G401.6 (cell line): Measurements from ENCODE around the gene CD93.

Experiments
- FAIRE-seq: peaks from 2 replicates; lab custom pipeline; 2012; peaks lifted over from hg19 to GRCh38; lab: Jason Lieb, UNC

The CD93 gene

DNA sequence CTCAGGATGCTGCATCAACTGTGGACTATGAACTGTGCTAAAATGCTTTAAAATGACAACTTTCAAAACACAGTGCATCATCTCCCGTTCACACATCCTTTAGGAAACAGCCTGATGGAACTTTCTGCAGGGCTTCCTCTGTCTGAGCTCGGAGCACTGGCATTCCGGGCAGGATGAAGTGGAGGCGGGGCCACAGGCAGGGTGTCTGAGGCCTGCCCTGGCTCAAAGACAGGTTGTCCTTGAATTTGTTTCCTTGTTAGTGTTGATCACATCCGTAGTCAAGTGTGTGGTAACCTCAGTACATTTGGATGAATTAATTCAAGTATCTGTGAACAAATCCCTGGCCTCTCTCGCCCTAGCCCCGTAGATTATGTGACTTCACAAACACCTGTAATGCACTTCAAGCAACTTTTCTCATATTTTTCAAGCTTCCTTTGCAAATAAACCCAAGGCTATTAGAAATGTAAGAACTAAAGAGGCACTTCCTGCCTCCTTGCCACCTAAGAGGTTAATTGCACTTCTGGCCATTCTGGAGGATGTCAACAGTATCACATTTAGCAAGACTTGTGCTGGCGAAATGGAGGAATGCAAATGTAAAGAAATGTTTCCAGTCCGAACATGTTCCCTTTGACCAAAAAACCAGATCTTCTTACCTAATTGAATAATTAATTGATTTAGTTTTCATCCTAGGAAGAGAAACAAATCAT is 3.1 kb downstream of the CD93 start:
- no peak for FAIRE-seq

DNA sequence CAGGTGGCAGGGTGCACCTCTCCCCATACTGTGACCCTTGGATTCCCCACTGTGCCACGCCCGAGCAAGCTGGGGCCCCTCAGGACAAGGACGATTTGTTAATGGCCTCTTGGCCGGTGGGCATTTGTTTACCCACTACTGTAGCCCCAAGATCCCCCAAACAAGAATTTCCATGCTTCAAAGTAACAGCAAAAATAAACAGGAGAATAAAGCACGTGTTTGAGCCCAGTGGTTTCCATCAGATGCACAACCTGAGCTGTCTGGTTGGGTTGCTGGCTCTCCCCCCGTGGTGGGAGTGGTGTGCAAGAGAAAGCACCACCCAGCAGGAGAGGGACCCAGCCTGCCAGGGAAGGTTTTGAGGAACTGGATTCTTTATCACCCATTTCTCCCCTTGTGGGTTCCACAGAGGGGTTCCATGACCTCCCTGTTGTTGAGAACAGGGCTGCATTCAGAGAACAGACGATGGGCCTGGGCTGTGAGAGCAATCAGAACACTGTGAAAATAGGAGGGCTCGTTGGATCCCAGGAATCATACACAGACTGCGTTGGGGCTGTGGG is 4.8 kb downstream of the CD93 start:
- no peak for FAIRE-seq

DNA sequence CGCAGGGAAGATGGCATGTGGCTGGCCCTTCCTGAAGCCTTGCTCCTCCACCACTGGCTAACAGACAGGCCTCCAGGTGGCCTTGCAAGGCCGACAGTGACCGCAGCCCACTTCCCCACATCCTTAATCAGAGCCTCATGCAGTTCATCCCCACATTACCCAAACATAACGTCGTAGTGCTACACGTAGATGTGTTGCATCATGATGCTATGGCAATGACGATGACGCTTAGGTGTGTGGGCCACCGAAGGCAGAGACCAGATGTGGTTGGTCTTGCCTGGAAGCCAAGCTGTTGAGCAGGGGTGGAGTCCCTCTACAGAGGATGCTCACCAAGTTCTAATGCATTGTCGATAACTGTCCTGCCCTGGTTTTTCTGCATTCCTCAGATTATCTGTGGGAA is 5.6 kb downstream of the CD93 start:
- FAIRE-seq, result no peak

DNA sequence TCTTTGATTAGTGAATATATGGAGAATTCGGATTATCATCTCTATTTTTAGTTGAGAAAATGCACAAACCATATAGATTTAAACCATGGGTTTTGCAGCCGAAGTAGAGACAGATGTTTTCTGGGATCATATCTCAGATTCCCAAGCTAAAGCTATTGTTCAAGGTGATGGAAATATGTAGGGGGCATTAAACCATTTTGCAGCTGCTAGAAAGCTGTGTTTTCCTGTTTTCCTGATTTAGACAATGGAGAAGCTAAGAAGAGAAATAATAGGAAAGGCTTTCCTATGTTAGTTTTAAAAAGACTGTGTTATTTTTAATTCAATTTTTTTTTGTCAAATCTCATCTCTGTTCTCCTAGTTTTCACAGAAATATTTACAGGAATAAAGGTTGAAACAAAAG is 6.2 kb downstream of the CD93 start:
- FAIRE-seq, result no peak

DNA sequence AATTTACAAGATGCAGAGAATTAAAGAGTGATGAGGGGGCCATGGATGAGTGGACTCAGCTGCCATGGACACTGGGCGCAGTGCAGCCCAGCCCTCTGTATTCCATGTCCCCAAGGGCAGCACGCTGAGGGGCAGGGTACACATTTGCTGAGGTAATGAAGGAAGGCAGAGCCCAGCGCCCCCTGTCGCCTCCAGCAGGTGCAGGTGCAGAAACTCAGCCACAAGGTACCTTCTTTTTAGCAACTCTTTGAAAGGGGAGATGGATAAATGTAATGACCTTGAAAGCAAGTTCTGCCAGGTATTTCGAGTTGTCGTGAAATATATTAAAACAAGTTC is 7.1 kb downstream of the CD93 start:
- no peak for FAIRE-seq

DNA sequence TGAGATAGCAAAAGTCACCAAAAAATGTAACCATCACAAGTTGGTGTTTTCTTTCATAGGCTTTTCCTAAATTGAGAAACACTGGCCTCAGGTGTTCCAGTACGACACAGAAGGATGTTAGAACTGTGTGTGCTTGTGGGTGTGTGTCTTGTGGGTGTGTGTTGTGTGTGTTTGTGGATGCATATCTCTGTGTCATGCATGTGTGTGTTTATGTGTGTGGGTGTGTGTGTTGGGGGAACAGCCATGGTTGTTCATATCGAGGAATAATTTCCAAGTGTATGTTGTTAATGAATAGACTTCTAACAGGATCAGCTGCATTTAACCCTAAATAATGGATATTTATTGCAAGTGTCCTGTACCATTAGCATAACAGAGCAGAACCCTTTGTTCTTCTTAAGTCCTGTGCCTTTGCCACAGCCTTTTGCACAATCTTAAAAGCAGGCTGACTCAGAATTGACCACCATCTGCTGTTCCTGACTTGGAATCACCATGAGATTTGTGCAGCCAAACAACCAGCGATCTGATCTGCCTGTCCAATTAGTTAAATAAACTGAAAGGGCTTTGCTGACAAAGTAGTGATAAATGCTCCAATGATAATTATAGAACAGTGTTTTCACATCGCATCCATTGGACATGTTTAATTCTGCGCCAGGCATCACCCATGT is 7.6 kb downstream of the CD93 start:
- FAIRE-seq, result no peak

DNA sequence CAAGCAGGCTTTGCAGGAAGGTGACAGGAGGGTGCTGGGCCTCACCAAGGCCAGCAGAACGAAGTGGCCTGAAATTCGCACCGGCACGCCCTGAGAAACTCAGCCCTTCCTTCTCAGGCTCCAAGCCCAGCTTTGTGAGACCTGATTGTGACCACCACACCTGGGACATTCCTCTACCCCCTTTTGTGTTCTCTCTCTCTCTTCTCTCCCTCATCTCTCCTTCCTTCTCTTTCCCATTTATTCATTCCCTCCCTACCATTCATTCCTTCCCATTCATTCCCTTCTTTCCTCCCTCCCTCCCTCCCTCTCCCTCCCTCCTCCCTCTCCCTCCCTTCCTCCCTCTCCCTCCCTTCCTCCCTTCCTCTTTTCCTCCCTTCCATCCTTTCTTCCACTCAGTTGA is 8.8 kb downstream of the CD93 start:
- no peak for FAIRE-seq

DNA sequence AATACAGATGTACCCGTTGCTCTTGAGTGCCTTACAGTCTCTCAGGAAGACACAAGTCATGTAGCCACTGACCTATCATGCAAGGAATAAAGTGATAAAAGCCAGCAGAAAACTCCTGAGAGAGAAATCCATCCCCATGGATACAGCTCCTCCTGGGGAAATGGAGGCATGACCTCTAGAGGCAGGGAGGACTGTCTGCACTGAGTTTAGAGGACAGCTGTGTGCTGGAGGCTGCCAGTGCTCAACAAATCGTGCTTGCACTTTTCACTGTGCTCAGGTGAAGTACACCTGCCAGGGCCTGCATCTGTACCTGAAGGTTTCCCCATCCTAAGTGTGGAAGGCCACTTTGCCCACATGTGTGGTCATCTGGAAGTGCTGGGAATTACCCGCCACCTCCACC is 12.1 kb downstream of the CD93 start:
- no peak for FAIRE-seq

DNA sequence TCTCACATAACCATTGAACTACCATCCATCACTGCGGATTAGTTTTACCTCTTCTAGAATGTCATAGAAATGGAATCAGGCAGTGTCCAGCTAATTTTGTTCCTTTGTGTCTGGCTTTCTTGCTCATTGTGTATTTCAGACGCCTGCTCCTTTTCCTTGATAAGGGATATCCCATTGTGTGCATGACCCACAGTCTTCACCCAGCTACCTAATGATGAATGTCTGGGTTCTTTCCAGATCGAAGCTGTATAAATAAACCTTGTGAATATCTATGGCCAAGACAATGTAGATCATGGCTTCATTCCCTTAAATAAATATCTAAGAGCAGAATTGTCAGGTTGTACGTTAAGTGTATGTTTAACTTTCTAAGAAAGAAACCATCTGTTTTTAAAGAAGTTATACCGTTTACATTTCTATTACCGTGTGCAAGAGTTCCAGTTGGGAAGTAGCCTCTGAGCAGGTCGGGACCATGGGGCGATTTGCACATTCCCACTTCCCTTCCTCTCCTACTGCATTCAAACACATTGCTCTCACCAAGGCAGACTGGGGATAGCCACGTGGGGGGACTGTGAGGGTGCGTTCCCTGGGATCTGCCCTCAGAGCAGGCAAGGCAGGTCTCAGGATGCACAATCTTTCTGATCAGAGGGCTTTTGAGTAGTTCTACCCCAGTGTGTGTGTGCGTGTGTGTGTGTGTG is 13.1 kb downstream of the CD93 start:
- no peak for FAIRE-seq

DNA sequence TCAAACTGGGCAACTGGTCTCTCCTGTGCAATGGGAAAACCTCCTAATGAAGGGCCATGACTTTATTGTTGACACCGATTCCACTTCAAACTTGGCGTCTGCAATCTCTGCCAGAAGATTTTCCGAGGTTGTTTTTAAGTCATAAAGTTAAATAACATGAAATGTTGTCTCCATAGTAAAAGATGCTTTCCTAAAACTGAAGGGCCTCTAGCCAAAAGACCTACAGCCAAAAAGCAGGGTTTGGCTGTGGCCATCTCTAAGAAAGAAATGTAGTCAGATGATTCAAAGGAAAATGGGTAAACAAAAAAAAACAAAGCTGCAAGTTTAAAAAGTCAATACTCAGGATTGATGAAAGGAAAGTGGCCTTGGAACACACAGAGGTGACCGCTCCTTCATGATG is 14.1 kb downstream of the CD93 start:
- FAIRE-seq, result no peak

DNA sequence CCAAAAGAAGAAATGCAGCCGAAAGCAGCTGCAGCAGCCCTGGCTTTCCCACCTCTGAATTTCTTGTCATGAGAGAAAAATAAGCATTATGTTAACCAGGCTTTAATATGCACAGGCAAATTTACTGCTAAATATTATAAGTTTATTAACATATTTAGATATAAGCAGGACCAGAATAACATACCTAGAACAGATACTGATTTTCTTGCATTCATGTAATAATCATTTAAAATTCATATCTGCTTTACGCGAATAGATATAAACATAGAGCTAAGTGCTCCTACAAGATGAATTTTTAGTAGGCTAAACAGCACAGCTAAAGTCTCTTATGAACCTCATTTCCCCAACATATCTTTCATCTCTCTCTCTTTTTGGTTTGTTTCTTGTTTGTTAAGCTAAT is 14.7 kb downstream of the CD93 start:
- FAIRE-seq, result no peak

DNA sequence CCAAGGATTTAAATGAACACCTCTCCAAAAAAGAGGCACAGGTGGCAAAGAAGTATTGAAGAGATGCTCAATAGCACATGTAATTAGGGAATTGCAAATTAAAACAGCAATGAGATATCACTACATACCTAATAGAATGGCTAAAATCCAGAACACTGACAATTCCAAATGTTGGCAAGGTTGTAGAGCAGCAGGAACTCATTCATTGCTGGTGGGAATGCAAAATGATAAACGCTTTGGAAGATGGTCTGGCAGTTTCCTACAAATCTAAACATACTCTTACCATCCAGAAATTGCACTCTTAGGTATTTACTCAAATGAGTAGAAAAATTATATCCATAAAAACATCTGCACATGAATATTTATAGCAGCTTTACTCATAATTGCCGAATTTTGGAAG is 17.0 kb downstream of the CD93 start:
- no peak for FAIRE-seq

DNA sequence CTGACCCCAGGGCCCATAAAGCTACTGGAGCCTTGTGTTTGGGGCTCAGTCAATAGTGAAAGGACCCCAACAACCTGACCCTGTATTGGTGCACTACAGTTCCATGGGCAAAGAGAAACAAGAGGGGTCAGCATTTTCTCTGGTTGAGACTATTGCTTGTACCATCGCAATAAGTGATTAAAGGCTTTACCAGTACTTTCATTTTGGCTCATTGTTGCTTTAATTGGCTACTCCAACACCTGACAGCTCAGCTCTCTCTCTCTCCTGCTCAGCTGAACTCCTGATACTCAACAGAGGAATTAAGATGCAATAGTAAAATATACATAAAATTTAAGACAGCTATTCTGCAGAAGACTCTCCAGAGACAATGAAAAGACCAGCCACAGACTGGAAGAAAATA is 17.8 kb downstream of the CD93 start:
- FAIRE-seq, result no peak

DNA sequence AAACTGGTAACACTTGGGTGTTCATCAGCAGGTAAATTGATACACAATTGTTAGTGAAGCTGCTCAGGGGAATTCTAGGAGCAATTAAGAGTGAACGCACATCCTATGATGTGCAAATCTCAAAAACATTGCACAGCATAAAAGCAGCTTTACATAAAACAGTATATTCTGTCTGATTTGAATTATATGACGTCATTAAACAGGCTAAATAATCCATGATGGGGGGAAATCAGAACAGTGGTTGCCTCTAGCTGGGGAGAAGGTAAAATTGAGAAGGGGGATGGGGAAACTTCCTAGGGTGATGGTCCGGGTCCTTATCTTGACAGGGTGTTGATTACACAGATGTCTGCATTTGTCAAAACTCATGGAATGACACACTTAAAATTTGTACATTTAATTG is 19.4 kb downstream of the CD93 start:
- no peak for FAIRE-seq

DNA sequence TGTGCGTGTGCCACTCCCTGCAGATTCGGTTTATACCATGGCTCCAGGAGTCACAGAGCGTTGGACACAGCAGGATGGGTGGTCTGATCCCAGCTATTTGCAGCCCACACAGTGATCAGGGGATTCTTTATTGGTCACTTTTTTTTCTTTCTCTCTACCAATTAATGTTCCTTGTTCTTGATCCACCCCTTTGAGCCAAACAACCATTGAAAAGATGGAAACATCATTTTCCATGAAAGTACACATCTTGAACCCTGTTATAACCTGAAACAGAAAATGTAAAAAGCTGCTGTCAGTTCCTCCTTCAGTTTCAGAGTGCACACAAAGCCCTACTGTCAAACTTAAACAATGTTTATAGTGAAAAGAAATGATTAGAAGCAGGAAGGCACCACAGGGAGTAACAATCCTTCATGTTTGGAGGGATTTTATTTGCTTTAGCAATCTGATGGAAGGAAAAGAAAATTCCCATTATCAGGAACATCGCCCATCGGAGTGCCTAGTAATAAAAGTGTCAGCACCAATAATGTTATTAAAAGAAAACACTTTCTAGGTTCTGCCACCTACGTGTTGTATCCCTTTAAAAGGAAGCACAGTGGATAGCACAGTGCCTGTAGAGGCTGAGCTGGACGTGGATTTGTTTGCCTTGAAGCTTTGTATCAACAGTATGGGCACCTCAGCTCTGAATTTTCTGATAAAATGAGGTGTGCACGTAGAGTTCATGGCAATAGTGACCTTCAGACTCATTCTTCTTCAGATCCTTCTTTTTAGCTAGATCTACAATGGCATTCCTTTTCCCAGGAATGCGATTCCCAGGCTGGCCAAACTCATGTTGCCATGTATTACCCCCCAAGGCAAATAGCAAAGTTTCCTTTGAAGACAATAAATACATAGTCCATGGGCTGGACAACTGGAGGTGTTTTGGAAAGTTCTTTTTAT is 20.6 kb downstream of the CD93 start:
- FAIRE-seq, result no peak

DNA sequence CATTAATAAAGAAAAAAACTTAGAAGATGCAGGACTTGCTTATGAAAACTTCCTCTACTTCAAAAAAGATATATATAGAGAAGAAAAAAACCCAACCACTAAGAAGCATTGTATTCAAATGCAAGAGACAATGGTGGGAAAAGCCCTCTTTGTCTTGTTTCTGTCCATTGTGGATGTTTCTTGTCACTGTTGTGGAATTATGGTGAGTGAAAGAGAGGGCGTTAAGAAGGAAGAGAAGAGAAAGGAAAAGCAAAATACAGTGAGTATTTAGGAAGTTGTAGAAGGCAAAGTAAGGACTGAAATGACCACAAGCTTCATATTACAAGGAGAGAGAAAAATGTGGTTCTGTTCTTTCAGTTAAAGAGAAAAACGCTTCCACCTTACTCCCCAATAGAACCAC is 22.5 kb downstream of the CD93 start:
- no peak for FAIRE-seq

DNA sequence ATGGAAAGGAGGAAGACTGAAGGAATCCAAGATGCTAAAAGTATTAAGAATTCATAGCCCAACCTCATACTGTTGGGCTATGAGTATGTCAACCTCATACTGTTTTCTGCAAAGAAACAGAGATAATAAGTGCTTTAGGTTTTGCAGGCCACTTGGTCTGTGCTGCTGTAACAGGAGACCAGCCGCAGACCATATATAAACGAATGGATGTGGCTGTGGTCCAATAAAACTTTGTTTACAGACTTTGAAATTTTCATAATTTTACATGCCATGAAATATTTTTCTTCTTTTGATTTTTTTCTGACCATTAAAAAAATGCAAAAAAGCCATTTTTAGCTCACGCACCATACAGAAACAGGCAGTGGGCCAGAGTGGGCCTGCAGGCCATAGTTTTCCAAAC is 23.0 kb downstream of the CD93 start:
- FAIRE-seq, result no peak

DNA sequence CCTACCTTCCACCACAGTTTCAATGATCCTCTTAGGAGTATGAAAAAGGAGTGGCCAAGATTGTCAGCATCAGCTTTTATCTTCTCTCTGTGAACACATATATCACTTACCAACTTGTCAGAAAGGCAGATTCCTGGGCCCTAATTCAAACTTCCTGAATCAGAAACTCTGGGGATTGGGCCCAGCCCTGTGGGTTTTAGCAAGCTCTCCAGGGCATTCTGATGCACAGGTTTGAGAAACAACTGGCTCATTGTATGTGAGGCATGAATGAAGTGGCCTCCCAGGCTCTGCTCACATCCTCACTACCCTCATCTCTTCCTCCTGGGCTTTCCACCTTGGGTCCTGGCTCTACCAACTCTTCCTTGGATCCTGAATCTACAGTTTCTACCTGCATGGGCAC is 23.5 kb downstream of the CD93 start:
- no peak for FAIRE-seq

DNA sequence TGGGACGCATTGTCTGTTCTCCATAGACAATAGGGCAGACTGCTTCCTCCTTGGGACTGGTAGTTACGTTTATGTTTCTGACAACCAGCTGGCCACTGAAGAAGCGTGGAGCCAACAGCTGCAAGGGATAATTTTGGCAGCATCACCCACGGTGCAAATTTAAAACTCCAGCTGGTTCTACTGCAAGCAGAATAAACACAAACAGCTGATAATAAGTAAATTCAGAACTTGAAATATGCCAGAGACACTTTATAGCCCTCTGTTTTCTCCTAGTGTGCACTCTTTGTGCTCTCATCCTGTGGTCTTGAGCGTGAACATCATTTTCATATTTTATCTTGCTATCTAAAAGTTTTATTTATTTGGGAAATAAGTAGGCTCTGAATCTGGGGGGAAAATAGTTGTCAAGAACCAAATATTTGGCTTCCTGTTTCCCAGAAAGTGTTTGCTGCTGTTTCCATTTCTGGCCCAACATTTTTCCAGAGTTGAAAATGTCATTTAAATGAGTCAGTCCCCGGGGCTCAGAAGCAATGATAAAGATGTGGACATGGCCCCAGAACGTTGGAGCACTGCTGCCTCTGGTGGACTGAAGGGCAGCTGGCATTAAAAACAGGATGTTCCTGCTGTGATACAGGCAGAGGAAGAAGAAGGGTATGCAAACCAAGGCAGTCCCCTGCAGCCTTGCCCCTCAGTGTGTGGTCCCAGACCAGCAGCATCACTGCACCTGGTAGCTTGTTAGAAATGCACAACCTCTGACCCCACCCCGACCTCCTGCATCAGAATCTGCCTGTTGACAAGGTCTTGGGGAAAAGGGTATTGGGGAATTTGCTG is 24.2 kb downstream of the CD93 start:
- no peak for FAIRE-seq

DNA sequence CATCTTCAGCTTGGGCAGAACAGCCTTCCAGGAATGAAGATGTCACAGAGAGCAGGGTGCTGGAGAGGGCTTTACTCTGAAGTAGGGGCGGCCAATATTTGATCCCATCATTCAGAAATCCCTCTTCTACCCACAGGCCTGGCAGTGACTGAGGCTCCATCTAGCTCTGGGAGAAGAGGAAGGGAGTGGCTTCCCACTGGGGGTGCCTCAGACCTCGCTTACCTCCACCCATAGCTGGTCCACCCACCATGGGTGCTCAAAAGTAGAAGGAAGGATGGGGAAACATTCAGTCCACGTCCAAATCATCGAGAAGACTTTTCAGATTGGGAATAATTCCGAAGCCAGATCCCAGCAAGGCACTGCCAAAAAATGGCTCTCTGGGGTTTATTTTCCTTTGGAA is 24.9 kb downstream of the CD93 start:
- FAIRE-seq, result no peak

DNA sequence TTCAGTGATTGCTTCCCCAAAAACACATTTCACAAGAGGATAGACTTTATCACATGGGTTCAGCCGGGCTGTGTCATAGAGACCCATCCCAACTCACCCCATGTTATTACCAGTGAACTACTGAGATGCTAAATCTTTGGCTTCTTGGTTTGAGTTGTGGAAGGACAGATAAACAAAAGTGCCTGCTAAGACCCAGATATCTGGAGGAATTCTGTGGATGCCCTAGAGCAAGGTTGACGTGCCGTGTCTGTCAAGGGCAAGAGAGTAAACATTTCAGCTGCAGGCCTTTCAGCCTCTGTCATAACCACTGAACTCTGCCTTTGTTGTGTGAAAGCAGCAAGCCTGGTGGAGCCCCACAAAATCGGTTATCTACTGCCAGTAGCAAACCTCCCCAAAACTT is 25.5 kb downstream of the CD93 start:
- FAIRE-seq, result no peak

DNA sequence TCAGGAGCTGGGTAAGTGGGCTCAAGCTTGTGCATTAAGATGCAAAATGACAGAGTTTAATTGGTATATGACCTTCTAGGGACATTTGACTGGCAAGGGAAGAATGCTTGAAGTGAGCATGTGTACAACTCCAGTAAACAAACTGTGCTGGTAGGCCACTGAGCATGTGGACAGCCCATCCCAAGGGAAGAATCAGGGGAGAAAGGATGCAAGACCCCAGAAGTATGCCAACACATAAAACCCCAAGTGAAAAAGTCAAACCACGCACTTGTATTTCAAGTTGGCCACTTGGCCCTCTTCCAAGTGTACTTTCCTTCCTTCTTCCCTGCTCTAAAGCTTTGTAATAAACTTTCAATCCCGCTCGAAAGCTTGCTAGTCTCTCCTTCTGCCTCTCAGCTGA is 26.3 kb downstream of the CD93 start:
- no peak for FAIRE-seq
